Lung (tissue), 12 donors: ENCODE measurements around the gene FOXN3. TPM values are rescaled to one million over a fixed set of nuclear protein-coding genes. Genes with fewer than 3 reads are reported as not detected.

Source experiments
- ATAC-seq: fragments of 200-7000 bp; cut with Tn5 transposase; one replicate; pipeline ENCODE4 v1.9.1; 2020; ENCODE audit warnings: moderate number of reproducible peaks; ENCODE audit not compliant: insufficient read depth, low FRiP score
- DNase-seq, 3 donors: peaks; one replicate each; pipeline ENCODE4 v3.0.0-alpha.2; 2013 to 2017
- H3K27ac ChIP-seq, 2 donors: one replicate each; pipeline ENCODE4 v1.5.1; 2013; ENCODE audit warnings: mild to moderate bottlenecking in 2 of 2, moderate library complexity in 2 of 2, control low read depth in 1 of 2, inconsistent platforms in 1 of 2, low read depth in 1 of 2, low read length in 1 of 2
- H3K27me3 ChIP-seq, 3 donors: one replicate each; pipeline ENCODE4 v1.5.1; 2013; ENCODE audit warnings: low read length in 2 of 3; ENCODE audit not compliant: control insufficient read depth in 3 of 3, insufficient read depth in 3 of 3
- H3K36me3 ChIP-seq, 4 donors: one replicate each; pipeline ENCODE4 v1.5.1; 2013; ENCODE audit warnings: low read length in 4 of 4, mild to moderate bottlenecking in 1 of 4, moderate library complexity in 1 of 4; ENCODE audit not compliant: control insufficient read depth in 4 of 4, insufficient read depth in 4 of 4
- H3K4me1 ChIP-seq, 5 donors: one replicate each; pipeline ENCODE4 v1.5.1; 2013; ENCODE audit warnings: low read length in 5 of 5, mild to moderate bottlenecking in 2 of 5, moderate library complexity in 1 of 5; ENCODE audit not compliant: control insufficient read depth in 5 of 5, insufficient read depth in 5 of 5
- H3K4me3 ChIP-seq: one replicate; pipeline ENCODE4 v1.5.1; 2013; ENCODE audit warnings: mild to moderate bottlenecking, control low read depth, moderate library complexity
- H3K9ac ChIP-seq, 2 donors: one replicate each; pipeline ENCODE4 v1.5.1; 2013; ENCODE audit warnings: low read length in 2 of 2, control low read depth in 1 of 2; ENCODE audit not compliant: insufficient read depth in 1 of 2
- H3K9me3 ChIP-seq, 4 donors: one replicate each; pipeline ENCODE4 v1.5.1; 2013; ENCODE audit warnings: low read length in 3 of 4, mild to moderate bottlenecking in 1 of 4, moderate library complexity in 1 of 4; ENCODE audit not compliant: control insufficient read depth in 4 of 4, insufficient read depth in 3 of 4
- CTCF ChIP-seq: IDR thresholded peaks from 2 replicates; pipeline ENCODE4 v1.5.1; 2012; ENCODE audit warnings: mild to moderate bottlenecking; ENCODE audit errors: control extremely low read depth, extremely low read depth
- WGBS, 2 donors: extraction: QIAGEN DNeasy Blood & Tissue Kit; methylation state at CpG; one replicate each; pipeline ENCODE4 v1.1.7; 2013; 5-methylcytosine and 5-hydroxymethylcytosine counted together
- polyA plus RNA-seq, 2 donors: library from polyadenylated mRNA; stranded (reverse); fragments of 200-250 nt; gene quantifications; one replicate each; pipeline ENCODE4 v1.2.1, GENCODE V29; 2013
- total RNA-seq, 2 donors: library from RNA; depleted of rRNA in 1 of 2; stranded (reverse); fragments of >200 nt in 1 of 2; gene quantifications; one replicate each; pipeline ENCODE4 v1.2.1, GENCODE V29; 2014 to 2021
- donor health status: control.
- donor health status: control.
- donor health status: Bipolar disorder and iron deficiency.
- donor health status: healthy.
- donor health status: DM: yes; HTN: yes; CAD: no.

The FOXN3 gene
- total and polyA plus RNA-seq, 4 donors, result 12.7 to 69.7 (median 34.9) TPM

DNA sequence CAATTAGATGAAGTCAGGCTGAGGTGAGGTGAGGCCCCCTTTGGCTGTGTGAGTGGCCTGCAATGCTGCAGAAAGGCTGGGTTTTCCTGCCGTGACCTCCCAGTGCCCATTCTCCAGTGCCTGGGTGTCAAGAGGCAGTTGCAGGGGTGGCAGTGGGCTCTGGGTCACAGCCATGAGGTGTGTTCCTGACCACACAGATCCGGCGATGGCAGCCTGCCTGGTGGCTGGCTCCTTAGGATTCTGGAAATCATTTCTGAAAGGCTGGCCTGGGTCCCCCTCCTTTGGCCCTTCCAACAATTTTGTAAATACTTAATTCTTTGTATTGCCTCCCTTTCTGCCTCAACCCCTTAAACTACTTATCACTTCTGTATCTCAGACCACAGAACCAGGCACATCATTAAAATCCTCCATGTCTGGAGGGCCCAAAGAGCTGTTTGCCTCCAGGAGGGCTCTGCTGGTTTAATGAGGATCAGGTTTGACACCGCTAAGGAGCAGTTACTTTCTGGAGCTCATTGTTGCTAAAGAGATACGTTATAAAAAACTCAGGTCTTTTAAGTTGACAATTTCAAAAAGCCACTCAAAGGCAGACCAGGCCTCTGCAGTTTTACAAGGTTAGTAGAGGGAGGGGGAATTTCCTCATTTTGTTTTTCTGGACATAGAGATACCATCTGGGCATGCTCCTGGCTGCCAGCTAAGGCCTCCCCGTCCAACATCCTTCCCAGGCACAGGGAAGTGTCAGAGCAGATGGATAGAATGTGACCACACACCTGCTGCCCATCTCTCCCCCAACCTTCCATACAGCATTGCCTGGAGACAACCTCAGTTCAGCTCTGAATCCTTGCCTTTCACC lies 204.4 kb downstream of the FOXN3 start:
- ATAC-seq, result no peak
- WGBS, 2 donors, result 47 to 50% methylated on average over 6 of the region's 6 CpGs
- Histone ChIP-seq H3K36me3 (no peaks in the 10 kb centered on the region), H3K9me3 (no peaks in the 10 kb centered on the region), H3K4me1 (peaks cover 4 to 24% (median 21%) of the 10 kb centered on the region in 5 donors), H3K27me3 (no peaks in the 10 kb centered on the region), H3K4me3 (no peak overlapping the region), H3K27ac (peak overlapping the region in 1 of 2 donors; percentile 15), H3K9ac (no peak overlapping the region)
- no peak for DNase-seq
- TF ChIP-seq CTCF, result no peak

- H3K4me1 ChIP-seq, result peaks cover 2 to 21% (median 7%) of the 10 kb centered on the region in 5 donors
- peaks cover 0 to 5% (median 2%) of the 10 kb centered on the region in 4 donors for H3K36me3 ChIP-seq
- no peaks in the 10 kb centered on the region for H3K27me3 ChIP-seq
- no peak for DNase-seq
- 89 to 93% methylated on average over 3 of the region's 3 CpGs for WGBS, 2 donors
- ATAC-seq, result no peak
- H3K4me3 ChIP-seq, result no peak overlapping the region
- no peak overlapping the region for H3K9ac ChIP-seq
- H3K9me3 ChIP-seq, result no peaks in the 10 kb centered on the region
- TF ChIP-seq CTCF, result no peak
- H3K27ac ChIP-seq, result no peak overlapping the region
These were observed 207.5 kb downstream of the FOXN3 start for GRCh38 chr14:89209558-89209957.

DNA sequence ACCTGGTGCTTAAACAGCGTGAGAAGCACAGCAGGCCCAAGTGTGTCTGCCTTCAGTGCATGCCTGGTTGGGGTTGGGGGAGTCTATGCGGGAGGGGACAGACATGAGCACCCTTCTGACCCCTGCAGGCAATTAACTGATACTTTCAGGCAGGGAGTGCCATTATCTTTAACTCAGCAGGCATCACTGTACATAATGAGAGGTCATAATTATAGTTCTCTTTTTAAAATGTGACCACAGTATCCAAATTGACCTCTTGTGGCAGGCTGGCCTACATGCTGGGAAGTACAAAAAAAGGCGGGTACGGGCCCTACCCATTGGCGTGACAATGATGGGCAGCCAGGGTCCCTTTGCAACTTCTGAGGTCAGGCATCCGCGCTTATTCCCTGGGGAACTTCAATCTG lies 209.1 kb downstream of the FOXN3 start:
- Histone ChIP-seq H3K36me3 (peaks cover 0 to 5% (median 2%) of the 10 kb centered on the region in 4 donors), H3K4me1 (peaks cover 0 to 14% (median 9%) of the 10 kb centered on the region in 5 donors), H3K9ac (no peak overlapping the region), H3K27me3 (no peaks in the 10 kb centered on the region), H3K27ac (no peak overlapping the region), H3K4me3 (no peak overlapping the region), H3K9me3 (no peaks in the 10 kb centered on the region)
- no peak for DNase-seq
- WGBS, 2 donors, result 82 to 91% methylated on average over 7 of the region's 7 CpGs
- no peak for ATAC-seq
- TF ChIP-seq CTCF, result no peak
